ENCODE data around the gene LIN54.
A peak's percentile ranks its signal among the peaks of the same experiment; 100 is the strongest.
"Not testable (repeated sequence)": the region's sequence is repeated elsewhere in the genome, so short reads cannot be mapped to it uniquely, and the experiment has no call there.

Gene LIN54

DNA sequence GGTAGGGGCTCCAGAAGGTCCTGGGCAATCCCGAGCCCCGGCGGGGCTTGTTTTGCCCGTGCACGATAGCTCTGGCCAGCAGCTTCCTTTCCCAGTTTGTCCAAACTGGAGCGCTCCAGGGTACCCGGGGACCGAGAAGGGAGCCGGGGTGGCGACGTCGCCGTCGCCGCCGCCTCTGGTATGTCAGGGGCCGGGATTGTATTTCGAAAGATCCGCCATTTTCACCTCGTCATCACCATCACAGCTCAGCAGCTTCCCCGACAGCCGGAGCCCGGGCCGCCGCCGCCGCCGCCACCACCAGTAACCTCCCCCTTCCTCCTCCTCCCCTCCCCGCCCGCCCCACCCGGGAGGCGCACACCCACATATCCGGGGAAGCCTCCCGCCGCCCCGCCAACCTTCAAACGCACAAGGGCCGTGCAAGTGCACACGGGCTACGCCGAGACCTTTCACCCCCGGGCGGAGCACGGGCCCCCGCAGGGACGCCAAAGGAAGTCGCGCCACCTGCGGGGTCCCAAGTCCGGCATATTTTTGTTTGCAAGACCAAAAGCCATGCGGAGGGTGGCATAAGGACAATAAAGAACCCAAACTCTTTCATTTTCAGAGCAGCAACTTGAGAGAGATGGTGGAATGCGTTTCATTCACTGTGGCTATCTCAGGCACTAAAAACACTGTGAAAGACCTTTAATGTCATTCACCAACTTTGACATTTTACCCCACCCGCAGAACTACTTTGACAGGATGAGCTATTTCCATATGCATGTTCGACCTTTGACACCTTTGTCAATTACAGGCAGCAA lies at the start of gene LIN54:
Gene LIN54 (minus strand): TSS at position 302 of the 797 bp plus-strand sequence. CDS start 25,979 bp downstream, outside the sequence.
- peak; percentile 72 to 79 for DNase-seq

DNA sequence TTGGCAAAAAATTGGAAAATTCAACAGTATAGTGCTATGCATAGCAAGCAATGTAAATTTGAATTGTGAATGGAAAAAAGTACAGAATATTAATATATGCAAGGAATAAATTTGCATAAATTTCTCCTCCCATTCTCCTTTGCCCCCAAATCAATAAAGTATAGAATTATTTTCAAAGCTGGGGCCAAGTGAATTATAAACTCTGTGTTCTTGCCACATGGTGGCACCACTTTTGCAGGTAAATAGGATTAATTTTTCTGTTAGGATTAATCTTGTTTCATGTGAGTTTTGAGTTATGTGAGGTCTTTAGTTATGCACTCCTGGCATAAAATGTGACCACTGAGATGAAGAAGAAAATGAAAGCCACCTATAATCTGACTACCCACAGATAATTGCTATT lies 44.3 kb upstream of the LIN54 start:
- DNase-seq: peak; percentile 34 to 47

DNA sequence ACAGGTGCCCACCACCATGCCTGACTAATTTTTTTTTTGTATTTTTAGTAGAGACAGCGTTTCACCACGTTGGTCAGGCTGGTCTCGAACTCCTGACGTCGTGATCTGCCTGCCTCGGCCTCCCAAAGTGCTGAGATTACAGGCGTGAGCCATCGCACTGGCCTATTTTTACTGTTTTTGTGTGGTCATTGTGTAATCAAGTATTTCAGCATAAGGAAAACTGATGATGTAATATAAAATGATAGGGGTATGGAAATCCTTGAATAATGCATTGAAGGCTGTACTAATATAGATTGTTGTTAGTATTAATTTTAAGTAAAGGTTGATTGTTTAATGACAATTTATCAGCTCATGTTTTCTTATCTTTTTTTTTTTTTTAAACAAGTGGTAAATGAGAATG lies 38.2 kb upstream of the LIN54 start:
- DNase-seq: not testable (repeated sequence)

DNA sequence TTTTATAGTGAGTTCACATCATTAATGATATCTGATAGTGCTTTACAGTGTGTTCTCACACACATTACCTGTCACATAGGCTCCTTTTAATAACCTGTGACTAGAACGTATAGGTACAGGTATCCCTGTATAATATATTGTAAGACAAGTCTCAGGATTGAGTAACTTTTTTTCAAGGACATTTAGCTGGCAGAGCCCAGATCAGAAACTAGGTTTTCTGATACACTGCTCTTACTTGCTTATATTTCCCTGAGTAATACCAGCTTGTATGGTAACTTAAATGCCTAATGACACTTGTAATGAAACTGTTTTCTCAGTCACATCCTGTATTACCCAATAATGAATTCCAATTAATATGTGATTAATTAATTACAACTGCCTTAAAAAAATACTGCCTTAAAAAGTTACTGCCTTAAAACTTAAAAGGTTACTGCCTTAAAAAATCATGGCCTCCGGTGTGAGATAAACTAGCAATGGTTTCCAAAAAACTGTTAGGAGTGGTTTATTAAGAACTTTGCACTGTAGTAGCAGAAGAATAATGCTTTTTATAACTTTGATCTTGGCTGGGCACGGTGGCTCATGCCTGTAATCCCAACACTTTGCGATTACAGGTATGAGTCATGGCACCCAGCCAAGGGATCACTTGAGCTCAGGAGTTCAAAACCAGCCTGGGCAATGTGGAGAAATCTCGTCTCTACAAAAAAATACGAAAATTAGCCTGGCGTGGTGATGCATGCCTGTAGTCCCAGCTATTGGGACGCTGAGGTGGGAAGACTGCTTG lies 36.3 kb upstream of the LIN54 start:
- DNase-seq: no peak

DNA sequence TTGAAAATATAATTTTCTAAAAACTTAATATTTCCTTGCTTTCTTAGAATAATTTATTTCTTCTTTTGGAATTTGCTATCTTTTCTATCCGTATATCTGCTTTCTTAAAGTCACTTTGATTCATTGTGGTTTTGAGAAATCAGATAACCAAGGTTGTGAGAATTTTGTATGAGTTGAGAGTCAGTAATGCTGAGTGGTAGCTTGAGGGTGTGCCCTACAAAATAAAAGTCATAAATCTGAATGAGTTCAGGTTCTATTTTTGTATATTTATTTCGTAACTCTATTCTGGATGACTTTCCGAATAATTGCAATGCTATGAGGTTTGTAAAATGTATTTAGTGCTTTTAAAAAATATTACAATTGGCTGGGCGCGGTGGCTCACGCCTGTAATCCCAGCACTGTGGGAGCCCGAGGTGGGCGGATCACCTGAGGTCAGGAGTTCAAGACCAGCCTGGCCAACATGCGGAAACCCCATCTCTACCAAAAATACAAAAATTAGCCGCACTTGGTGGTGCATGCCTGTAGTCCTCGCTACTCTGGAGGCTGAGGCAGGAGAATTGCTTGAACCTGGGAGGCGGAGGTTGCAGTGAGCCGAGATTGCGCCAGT lies 33.3 kb upstream of the LIN54 start:
- DNase-seq: no peak

DNA sequence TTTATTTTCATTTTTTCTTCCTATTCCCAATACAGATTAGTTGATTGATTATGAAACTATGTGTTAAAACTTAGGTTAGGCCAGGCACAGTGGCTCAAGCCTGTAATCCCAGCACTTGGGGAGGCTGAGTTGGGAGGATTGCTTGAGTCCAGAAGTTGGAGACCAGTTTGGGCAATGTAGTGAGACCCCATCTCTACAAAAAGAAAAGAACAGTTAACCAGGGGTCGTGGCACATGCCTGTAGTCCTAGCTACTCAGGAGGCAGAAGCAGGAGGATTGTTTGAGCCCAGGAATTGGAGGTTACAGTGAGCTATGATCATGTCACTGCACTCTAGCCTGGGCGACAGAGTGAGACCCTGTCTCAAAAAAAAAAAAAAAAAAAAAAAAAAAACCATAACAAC lies 32.5 kb upstream of the LIN54 start:
- DNase-seq: not testable (repeated sequence)

DNA sequence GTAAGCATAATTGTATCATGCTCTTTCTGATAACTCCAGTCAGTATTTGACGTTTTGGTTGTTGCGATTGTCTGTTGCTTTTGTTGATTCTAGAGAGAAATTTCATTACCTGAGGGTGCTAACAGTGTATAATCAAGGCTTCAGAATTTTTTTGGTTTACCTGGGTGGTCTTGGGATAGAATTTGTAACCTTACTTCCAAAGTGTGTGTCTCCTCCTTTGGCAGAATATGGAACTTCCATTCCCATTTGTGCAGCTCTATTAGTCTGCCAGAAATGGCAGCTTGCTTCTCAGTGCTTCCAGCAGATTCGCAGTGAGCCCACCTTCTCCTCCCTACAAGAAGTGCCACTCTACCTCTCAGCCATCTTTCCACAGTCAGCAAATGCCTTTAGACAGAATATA lies 29.6 kb upstream of the LIN54 start:
- no peak for DNase-seq

DNA sequence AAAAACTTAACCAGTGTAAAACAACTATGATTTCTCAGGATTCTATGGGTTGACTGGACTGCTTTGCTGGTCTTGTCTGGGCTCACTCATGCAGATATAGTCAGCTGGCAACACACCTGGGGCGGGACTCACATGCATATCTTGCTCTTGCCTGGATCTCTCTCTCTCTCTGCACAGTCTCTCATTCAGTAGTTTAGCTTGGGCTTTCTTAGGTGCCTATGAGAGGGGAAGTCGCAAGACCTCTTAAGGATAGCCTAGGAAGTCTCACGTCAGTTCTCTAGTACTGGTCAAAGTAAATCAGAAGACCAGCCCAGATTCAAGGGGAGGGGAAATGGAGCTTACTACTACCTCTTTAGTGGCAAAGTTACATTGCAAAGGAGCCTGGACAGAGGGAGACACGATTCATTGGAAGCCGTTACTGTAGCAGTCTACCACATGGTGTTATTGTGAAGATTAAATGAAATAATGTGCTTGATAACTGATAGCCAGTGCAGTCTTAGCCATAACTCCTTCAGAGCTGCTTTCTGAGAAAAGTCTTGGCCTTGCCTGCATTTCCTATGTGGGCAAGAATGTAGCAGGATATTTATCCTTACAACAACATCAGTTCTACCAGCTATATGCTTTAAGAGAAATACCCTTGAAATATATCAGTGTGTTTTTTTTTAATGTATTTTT lies 26.5 kb upstream of the LIN54 start:
- DNase-seq: peak; percentile 30 to 47

DNA sequence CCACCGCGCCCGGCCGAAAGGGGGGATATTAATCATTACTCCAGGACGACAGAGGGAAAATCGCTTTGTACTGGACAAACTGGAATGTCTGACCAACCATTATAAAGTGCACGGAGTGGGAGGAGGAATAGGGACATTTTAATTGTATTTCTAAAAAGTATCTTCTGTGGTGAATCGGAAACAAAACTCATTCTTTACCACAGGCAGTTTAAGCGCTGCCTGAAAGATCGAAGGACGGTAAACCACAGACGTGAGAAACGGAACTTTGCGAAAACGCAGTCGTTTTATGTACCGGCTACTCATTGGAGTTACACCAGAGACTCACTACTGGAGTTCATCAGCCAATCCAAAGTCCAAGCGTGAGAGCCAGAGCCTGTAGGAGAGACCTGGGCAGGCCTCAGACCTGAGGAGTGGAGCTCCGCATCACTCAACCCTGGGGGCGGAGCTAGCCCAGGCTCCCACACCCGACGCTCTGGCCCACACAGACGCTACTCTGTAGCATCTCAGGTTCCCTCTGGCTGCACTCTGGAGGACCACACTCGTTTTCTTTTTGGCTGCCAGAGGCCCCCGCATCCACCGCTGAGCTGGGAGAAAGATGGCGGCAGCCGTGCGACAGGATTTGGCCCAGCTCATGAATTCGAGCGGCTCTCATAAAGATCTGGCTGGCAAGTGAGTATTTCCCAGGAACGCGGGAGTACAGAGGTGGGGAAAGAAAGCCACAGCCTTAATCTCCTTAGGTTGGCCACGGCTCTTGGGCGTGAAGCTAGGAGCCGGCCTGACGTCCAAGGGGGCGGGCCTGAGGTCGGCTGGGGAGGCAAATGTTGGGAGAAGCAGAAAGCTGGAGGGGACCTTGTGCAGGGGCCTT lies 24.2 kb upstream of the LIN54 start, which contains the start of gene COPS4:
Gene COPS4 (plus strand): TSS at position 554 of the 865 bp plus-strand sequence. CDS start 42 bp downstream, at position 596.
- peak; percentile 98 to 99 for DNase-seq

DNA sequence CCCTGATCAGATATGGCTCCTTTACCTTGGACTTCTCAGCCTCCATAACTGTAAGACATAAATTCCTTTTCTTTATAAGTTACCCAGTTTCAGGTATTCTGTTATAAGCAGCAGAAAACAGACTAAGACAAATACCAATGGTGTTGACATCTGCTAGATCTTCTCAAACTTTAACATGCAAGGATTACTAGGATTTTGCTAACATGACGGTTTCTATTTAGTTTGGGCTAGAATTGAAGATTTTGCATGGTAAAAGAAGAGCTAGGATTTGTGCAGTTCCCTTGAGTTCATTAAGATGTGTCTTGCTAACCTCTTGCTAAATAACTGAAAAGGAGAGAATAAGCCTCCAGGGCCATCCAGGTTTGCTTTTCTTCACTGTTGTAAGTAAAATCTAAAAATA lies 19.1 kb upstream of the LIN54 start:
- no peak for DNase-seq

DNA sequence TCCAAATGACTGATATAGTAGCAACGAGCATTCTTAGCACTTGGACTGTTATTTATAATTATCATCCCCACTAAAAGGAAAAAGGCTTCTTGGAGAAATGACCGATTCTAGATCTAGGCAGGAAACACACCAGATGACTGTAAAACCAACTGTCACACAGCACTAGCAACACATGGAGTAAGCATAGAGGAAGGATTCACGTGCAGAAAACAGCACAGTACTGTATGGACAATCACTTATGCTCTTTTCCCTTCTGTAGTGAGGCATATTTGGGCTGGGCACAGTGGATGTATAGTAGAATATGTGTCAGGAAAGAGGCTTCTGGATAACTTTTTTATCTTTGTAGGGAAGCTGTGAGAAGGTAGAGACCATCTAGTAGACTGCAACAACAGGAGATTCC lies 18.4 kb upstream of the LIN54 start:
- no peak for DNase-seq

DNA sequence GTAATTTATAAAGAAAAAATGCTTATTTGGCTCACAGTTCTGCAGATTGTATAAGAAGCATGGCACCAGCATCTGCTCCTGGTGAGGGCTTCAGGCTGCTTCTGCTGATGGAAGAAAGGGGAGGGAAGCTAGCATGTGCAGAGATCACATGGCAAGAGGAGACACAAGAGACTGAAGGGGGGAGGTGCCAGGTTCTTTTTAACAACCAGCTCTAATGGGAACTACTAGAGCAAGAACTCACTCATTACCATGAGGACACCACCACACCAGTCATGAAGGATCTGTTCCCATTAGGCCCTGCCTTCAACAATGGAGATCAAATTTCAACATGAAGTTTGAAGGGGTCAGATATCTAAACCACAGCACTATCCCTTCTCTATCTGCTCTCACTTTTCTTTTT lies 14.9 kb upstream of the LIN54 start:
- DNase-seq: no peak

DNA sequence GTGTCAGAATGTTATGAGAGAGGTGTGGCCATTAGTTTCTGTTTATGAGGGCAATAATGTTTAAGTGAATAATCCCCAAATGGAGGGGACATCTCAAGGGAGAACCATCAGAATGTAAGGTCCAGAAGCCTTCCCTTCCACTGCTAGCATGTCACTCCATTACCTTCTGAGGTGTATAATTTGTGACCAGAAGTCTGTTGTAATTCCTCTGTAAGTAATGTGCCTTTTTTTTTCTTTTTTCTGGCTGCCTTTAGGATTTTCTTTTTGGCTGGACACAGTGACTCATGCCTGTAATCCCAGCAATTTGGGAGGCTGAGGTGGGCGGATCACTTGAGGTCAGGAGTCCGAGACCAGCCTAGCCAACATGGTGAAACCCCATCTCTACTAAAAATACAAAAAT lies 13.6 kb upstream of the LIN54 start:
- DNase-seq: no peak

DNA sequence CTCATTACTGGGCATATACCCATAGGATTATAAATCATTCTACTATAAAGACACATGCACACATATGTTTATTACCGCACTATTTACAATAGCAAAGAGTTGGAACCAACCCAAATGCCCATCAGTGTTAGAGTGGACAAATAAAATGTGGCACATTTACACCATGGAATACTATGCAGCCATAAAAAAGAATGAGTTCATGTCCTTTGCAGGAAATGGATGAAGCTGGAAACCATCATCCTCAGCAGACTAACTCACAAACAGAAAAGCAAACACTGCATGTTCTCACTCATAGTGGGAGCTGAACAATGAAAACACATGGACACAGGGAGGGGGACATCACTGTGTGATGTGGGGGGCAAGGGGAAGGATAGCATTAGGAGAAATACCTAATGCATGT lies 13.0 kb upstream of the LIN54 start:
- not testable (repeated sequence) for DNase-seq

DNA sequence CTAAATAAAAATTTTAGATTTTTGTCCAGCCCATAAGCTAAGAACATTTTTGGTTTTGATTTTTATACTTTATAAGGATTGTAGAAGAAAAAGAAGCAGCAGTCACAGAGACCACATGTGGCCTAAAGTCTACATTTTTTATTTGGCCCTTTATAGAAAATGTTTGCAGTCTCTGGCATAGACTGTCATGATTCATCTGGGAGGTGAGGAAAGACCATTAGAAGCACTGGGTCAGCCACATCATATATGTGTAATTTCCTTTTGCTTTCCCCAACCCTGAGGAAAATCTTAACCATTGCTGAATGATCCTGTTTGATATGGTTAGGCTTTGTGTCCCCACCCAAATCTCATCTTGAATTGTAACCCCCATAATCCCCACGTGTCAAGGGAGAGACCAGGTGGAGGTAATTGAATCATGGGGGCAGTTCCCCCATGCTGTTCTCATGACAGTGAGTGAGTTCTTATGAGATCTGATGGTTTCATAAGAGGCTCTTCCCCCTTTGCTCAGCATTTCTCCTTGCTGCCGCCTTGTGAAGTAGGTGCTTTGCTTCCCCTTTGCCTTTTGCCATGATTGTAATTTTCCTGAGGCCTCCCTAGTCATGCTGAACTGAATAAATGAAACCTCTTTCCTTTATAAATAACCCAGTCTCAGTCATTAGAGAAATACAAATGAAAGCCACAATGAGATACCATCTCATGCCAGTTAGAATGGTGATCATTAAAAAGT lies 12.3 kb upstream of the LIN54 start:
- DNase-seq: no peak

DNA sequence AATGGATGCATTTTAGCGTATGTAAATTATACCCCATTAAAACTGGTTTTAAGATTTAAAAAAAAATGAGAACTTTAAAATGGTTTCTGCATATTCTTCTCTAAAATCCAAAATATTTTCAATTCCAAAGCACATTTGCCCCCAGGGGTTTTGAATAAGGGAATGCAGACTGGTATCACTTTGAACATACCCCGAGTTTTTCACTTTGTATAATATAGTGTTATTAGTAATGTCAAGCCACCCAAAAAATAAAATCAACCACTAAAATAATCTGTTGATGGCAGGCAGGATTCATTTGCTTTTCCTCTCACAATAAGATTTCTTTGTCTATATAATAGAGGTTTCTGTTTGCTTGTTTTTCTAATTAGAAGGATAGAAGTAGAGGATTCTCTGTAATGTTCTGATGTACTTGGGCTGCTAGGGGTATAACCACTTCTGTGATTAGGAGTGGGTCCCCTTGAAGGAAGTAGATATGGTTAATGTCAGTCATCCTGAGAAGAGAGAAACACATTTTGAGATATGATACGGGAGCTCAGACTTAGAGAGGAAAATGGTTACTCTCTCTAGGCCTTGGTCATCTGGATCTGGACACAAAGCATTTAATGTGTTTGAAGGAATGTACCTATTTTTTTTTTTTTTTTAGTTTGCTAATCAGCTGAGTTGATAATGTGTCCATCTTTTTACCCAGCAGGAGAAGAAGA lies 9.3 kb upstream of the LIN54 start:
- DNase-seq: no peak

DNA sequence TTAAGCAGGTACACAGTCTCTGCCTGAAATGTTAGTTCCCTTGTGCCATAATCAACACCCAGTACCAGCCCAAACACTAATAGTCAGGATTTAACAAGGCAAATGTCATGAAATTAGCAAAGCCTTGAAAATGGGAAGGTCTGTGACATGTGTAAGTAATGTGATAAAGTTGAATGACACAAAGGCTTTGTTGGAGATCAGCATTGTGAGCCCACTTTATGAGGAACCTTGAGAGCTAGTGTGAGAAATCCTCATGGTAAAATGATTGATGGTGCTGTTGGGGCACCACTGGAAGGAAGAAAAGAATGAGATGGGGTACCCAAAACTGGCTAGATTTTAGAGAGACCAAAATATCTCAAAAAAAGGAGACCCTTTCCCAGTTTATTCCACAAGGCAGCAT lies 3.3 kb upstream of the LIN54 start:
- DNase-seq: no peak

DNA sequence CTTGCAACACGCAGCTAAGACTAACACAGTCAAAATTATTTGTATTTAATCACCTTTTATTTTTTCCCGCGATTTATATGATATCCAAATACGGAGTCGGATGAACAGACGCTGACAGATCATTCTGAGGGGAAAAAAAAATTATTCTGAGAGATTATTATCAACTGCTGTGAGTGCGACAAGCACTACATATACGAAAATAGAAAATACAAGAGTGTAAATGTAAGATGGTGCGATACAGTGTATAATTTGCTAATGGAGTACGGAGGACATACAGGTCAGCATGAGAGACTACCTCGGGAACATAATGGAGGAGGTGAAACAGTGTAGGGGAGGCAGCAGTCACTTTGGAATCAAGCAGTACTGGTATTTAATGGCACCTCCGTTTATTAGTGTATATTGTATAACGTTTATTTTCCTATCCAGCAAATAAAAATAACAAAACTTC lies 2.8 kb upstream of the LIN54 start:
- no peak for DNase-seq

DNA sequence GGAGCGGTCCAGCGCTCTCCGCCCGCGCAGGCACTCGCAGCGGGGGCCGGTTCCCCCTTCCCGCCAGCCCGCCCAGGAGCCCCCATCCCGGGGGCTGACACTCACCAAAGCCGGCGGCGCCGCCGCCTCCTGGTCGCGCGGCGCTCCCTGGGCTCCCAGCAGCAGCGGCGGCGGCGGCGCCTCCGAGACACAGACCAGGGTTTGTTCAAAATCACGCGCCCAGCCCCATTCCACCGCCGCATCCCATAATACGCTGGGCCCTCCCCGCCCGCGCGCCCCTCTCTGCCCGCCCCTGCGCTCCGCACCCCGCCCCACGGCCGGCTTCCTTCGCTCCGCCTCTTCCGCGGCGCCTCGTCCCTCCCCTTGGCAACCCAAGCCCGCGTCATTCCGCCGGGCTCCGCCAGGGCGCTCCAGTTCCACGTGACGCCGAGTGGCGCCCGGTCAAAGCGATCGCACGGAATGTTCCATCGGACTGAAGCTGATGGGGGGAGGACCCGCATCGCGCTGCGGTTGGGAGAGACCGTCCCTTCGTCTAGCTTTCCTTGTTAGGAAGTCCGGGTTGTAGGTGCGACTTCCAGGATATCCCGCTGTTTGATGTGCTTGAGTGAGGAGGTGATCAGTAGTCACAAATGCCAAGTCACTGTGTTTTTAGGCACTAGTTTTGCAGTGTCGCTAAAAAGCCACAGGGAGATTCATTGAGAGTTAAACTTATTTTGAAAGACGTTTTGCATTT lies 2.2 kb upstream of the LIN54 start:
- peak; percentile 91 to 93 for DNase-seq

DNA sequence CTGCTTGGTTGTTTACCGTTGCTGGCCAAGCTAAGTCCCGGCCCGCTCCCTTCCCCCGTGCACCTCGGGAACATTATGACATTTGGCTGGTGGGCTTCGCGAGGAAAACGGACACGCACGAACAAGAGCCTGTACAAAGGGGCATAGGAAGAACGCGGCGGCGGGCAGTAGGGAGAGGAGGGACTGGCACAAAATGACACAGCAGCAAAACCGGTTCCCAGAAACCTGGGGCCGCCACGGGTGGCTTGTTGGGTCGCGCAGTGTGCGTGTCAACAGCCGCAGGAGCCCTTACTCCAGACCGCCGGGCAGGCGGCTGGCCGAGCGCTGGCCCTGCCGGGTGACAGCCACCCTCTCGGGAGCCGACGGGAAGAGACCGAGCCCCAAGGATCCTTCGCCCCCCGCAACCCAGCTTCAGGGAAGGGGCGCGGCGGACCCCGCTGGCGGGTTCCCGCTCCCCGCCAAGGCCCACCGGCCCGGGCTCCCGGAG lies 1.6 kb upstream of the LIN54 start:
- no peak for DNase-seq

Measured in AML-193 (cell line).